Heart right ventricle (tissue), 16 donors: Measurements from ENCODE around the gene CUL5. TPM values are rescaled to one million over a fixed set of nuclear protein-coding genes. Genes with fewer than 3 reads are reported as not detected.

Experiments
- ATAC-seq, 8 donors: fragments of 200-7000 bp; cut with Tn5 transposase; one replicate each; pipeline ENCODE4 v1.9.1; 2020; ENCODE audit warnings: mild to moderate bottlenecking in 8 of 8, moderate library complexity in 8 of 8, moderate number of reproducible peaks in 1 of 8
- DNase-seq, 2 donors: peaks; one replicate each; pipeline ENCODE4 v3.0.0-alpha.2; 2020
- H3K27ac ChIP-seq, 10 donors: fragments of 200-600 bp; sonication (generic) in 2 of 10; one replicate each; pipeline versions ENCODE4 v1.5.0 to v1.8.0; 2020 to 2022; ENCODE audit warnings: mild to moderate bottlenecking in 3 of 10
- H3K27me3 ChIP-seq, 7 donors: fragments of 200-600 bp; one replicate each; pipeline ENCODE4 v1.8.0; 2021 to 2022; ENCODE audit warnings: mild to moderate bottlenecking in 2 of 7
- H3K36me3 ChIP-seq, 9 donors: fragments of 200-600 bp; sonication (generic) in 1 of 9; one replicate each; pipeline versions ENCODE4 v1.5.0 to v1.8.0; 2020 to 2022; ENCODE audit warnings: mild to moderate bottlenecking in 2 of 9
- H3K4me1 ChIP-seq, 9 donors: fragments of 200-600 bp; sonication (generic) in 1 of 9; one replicate each; pipeline versions ENCODE4 v1.5.0 to v1.8.0; 2020 to 2022; ENCODE audit warnings: mild to moderate bottlenecking in 4 of 9
- H3K4me3 ChIP-seq, 10 donors: fragments of 200-600 bp; sonication (generic) in 2 of 10; one replicate each; pipeline versions ENCODE4 v1.5.0 to v1.8.0; 2020 to 2022; ENCODE audit warnings: mild to moderate bottlenecking in 7 of 10, moderate library complexity in 2 of 10
- H3K9me3 ChIP-seq, 11 donors: fragments of 200-600 bp in 10 of 11; sonication (generic) in 2 of 11; one replicate each; pipeline versions ENCODE4 v1.5.0 to v1.8.0; 2013 to 2022; ENCODE audit warnings: mild to moderate bottlenecking in 2 of 11, control low read depth in 1 of 11, moderate library complexity in 1 of 11
- CTCF ChIP-seq, 9 donors: fragments of 200-600 bp; sonication (generic) in 2 of 9; IDR thresholded peaks; one replicate each; pipeline versions ENCODE4 v1.5.0 to v1.8.0; 2021 to 2022; ENCODE audit warnings: antibody characterized with exemption in 9 of 9, mild to moderate bottlenecking in 5 of 9, moderate library complexity in 1 of 9
- WGBS, 2 donors: extraction: QIAGEN DNeasy Blood & Tissue Kit; methylation state at CpG; one replicate each; pipeline ENCODE4 v1.1.7; 2013; ENCODE audit warnings: inconsistent platforms in 1 of 2; 5-methylcytosine and 5-hydroxymethylcytosine counted together
- intact Hi-C, 10 donors: fragments of 100-400 bp; cut with DNase I; formaldehyde crosslinking; loops; one replicate each; pipeline versions ENCODE4 v1.11.1 to v1.14.2; 2022
- polyA plus RNA-seq, 2 donors: library from polyadenylated mRNA; stranded (reverse); fragments of 200-250 nt; gene quantifications; one replicate each; pipeline ENCODE4 v1.2.3, GENCODE V29; 2013
- total RNA-seq, 10 donors: library from RNA; stranded (reverse); fragmentation: NEBNext Ultra II Directional in 3 of 10; extraction: Animal tissue kit (Norgen Biotek cat#: 25700) in 3 of 10; gene quantifications; one replicate each; pipeline versions ENCODE4 v1.2.1 to v1.2.4, GENCODE V29; 2021 to 2023
- donor health status: Arrhythmogenic right ventricular cardiomyopathy.
- donor health status: ischemic (EF 13 %, LVEDD 7.1; RV severe dilation, severe dysfunction).
- donor health status: healthy with polysubstance abuse.
- donor health status: DM: no; HTN: yes; CAD: no.
- donor health status: DM: no; HTN: no; CAD: no.
- donor health status: ischemic (EF 25% LVEDD 6.9; RV normal size, moderate dysfunction).
- donor health status: ischemic (EF 25% LVEDD 5.7; RV mildly dilated, moderate dysfunction).
- donor health status: healthy.
- donor health status: DM: yes; HTN: yes; CAD: no.
- donor health status: Ischemic cardiomyopathy.
- donor health status: ischemic (EF 35%, LVEDD 5.7; RV mildly dilated, moderate dysfunction).
- donor health status: nonischemic (EF 11% LVEDD 7.7; RV severe dilation, severe dysfunction).
- donor health status: DM: yes; HTN: yes; CAD: no.
- donor health status: PGD.
- donor health status: ischemic (EF 29% LVEDD 5.4; RV normal size, mild dysfunction).
- donor health status: nonischemic (EF 23%, LVEDD 6.1; RV moderate dilation, normal function).

Gene CUL5
- total and polyA plus RNA-seq, 12 donors = 5.9 to 51.3 (median 39.4) TPM

GRCh38 chr11:107991868-107992414, 16.8 kb upstream of the CUL5 start:
- no peak overlapping the region for H3K4me3 ChIP-seq
- no peaks in the 10 kb centered on the region for H3K27me3 ChIP-seq
- 69 to 70% methylated on average over 5 of the region's 5 CpGs for WGBS, 2 donors
- H3K27ac ChIP-seq = no peak overlapping the region
- intact Hi-C loops = no loop called here
- DNase-seq (no peak), ATAC-seq (no peak)
- H3K4me1 ChIP-seq = peaks cover 0 to 9% (median 0%) of the 10 kb centered on the region in 9 donors
- no peaks in the 10 kb centered on the region for H3K36me3 ChIP-seq
- H3K9me3 ChIP-seq = no peaks in the 10 kb centered on the region
- no peak for TF ChIP-seq CTCF (IDR thresholded peaks at IDR 0.05)

GRCh38 chr11:107996006-107996776, 12.5 kb upstream of the CUL5 start:
- H3K27ac ChIP-seq = no peak overlapping the region
- H3K4me3 ChIP-seq = no peak overlapping the region
- H3K27me3 ChIP-seq = peaks cover 0 to 4% (median 0%) of the 10 kb centered on the region in 7 donors
- DNase-seq = no peak
- H3K9me3 ChIP-seq = no peaks in the 10 kb centered on the region
- no peak for TF ChIP-seq CTCF (IDR thresholded peaks at IDR 0.05)
- no peaks in the 10 kb centered on the region for H3K36me3 ChIP-seq
- H3K4me1 ChIP-seq = no peaks in the 10 kb centered on the region
- WGBS, 2 donors = 41 to 52% methylated on average over 5 of the region's 5 CpGs
- intact Hi-C loops = no loop called here
- no peak for ATAC-seq

GRCh38 chr11:107998761-107999160, 9.9 kb upstream of the CUL5 start:
- DNase-seq = no peak

More at GRCh38 chr11:107998761-107999160, 9.9 kb upstream of the CUL5 start:
- Histone ChIP-seq H3K36me3 (no peaks in the 10 kb centered on the region), H3K4me1 (no peaks in the 10 kb centered on the region), H3K9me3 (no peaks in the 10 kb centered on the region), H3K27ac (no peak overlapping the region), H3K27me3 (peaks cover 0 to 4% (median 0%) of the 10 kb centered on the region in 7 donors), H3K4me3 (no peak overlapping the region)
- WGBS, 2 donors = 91% methylated on average over 6 of the region's 6 CpGs
- TF ChIP-seq CTCF (IDR thresholded peaks at IDR 0.05) = no peak
- intact Hi-C loops = no loop called here
- ATAC-seq = no peak
